ENCODE results near the gene DTNA.

DNA sequence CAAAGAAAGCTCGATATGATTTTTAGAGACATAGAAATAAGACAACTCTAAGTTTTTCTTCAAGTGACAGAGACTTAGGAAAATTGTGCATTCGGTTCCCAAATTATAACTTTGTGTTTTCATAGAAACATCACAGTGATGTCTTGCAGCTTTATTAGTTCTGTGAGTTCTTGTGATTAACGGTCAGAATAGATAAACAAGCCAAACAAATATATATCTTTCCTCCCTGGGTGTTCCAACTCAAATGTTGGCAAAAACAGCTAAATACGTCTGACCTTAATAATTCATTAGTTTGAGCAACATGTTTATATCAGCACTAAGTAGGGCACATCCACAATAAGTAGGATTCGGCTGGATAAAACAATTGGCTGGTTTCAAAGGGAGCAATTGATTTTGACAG lies 47.6 kb downstream of the DTNA start:
- TF ChIP-seq, protein P1, sequence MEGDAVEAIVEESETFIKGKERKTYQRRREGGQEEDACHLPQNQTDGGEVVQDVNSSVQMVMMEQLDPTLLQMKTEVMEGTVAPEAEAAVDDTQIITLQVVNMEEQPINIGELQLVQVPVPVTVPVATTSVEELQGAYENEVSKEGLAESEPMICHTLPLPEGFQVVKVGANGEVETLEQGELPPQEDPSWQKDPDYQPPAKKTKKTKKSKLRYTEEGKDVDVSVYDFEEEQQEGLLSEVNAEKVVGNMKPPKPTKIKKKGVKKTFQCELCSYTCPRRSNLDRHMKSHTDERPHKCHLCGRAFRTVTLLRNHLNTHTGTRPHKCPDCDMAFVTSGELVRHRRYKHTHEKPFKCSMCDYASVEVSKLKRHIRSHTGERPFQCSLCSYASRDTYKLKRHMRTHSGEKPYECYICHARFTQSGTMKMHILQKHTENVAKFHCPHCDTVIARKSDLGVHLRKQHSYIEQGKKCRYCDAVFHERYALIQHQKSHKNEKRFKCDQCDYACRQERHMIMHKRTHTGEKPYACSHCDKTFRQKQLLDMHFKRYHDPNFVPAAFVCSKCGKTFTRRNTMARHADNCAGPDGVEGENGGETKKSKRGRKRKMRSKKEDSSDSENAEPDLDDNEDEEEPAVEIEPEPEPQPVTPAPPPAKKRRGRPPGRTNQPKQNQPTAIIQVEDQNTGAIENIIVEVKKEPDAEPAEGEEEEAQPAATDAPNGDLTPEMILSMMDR (IDR thresholded peaks at IDR 0.05), result no peak
- TF ChIP-seq POLR2A (IDR thresholded peaks at IDR 0.05), result no peak
- TF ChIP-seq POLR2AphosphoS5 (IDR thresholded peaks at IDR 0.05; ENCODE audit: insufficient read depth in 1 of 2, low read depth in 1 of 2), result no peak

All from vagina (tissue), 2 donors.